GM12891 (cell line): ENCODE results near the gene TLCD1.

Source experiments
- POLR2A ChIP-seq: IDR thresholded peaks from 2 replicates; pipeline ENCODE4 v1.6.1; 2011; ENCODE audit warnings: low read depth, low read length, control low read depth
- POLR2AphosphoS5 ChIP-seq: IDR thresholded peaks from 2 replicates; pipeline ENCODE4 v1.6.1; 2011; ENCODE audit warnings: low read depth, low read length, control low read depth
- POU2F2 ChIP-seq: IDR thresholded peaks from 2 replicates; pipeline ENCODE4 v1.6.1; 2011; ENCODE audit warnings: low read depth, mild to moderate bottlenecking, control low read depth, low read length, moderate library complexity
- SPI1 ChIP-seq: IDR thresholded peaks from 2 replicates; pipeline ENCODE4 v1.6.1; 2011; ENCODE audit warnings: low read depth, low read length, control low read depth
- TAF1 ChIP-seq: IDR thresholded peaks from 2 replicates; pipeline ENCODE4 v1.6.1; 2011; ENCODE audit warnings: low read depth, low read length, control low read depth

DNA sequence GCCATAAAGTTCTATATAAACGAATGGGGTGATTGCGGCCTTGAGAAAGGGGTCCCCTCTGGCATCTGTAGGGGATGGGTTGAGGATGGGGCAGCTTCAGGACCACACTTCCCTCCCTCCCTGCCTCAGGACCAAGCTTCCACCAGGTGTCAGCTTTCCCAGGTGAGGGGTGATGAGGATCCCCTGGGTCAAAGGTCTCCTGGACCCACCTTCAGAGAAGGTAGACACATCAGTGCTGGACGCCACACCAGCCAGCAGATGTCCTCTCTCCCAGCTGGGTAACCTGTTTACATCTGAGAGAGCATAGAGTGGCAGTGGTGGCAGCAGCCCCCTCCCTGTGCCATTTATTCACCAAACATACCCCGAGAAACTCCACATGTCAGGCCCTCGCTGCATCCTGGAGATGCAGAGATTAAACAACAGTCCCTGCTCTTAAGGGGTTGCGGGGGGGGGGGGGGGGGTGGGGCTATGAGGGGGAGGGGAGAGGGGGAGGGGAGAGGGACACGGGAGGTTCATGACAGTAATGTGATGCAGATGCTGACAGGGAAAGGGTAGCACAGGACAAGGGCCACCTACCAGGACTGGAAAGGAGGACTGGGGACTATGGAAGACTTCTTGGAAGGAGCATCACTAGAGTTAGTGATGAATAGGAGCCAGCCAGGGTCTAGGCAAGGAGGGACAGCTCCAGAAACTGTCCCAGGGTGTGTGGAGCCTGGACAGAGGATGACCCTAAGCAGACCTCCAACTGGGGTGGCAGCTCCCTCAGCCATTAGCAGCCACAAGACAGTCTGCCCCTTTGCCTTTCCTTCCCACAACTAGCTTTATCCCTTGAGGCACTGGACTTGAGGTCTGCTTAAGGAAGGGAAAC lies 19.3 kb downstream of the TLCD1 start:
- TF ChIP-seq POLR2AphosphoS5: no peak
- no peak for TF ChIP-seq POLR2A
- TF ChIP-seq POU2F2: no peak
- TF ChIP-seq TAF1: no peak
- no peak for TF ChIP-seq SPI1
